RKO (cell line): ENCODE results near the gene MSI2.
A peak's percentile ranks its signal among the peaks of the same experiment; 100 is the strongest.

Source experiments
- DNase-seq: peaks from one replicate; pipeline ENCODE4 v3.0.0-alpha.2; 2016; ENCODE audit warnings: low spot score

The MSI2 gene

DNA sequence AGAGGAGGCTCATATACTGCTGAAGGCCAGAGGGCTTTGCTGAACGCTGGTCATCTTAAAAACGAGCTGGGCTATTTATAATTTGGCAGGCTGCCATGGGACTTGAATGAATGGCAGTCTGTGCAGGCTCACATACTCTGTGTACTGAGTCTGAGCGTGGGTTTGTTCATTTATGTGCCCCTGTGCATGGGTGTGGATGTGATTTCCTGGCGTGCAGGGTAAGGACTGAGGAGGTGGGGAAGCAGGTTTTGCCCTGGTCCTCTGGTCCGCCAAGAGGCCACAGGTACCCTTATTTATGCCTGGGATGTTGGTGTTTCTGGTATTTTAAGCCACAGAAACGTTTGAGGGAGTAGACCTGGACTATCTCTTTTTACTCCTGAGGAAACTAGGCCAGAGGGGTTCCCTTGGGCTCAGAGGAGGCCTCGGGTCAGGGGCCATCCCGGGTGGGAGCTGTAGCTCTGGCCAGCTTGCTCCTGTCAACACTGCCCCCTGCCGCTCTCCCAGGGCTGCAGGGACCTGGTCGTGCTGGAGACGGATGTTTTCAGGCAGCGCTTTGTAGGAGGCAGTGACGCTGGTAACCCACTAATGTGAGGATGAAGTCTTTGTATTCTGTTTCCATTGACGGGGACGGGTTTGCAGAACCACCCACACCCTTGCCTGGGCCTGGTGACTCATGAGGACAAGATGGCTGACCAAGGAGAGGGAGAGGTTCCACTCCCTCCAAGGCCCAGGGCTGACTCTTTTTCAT, 184.4 kb downstream of the MSI2 start:
- DNase-seq: peak; percentile 7

DNA sequence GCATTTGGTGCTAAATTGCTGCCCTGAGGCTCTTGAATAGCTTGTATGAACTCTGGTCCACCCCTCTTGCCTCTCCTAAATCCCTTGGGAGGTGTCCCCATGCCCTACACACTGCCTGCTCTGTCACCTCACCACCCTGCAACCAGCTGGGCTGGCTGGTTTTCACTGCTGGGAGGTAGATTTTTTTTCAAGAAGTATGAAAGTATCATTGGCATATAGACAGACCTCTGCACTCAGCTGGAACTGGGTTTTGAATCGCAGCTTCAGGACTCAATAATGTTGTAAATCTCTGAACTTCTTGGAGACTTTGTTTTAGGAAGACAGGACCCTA, 184.9 kb downstream of the MSI2 start:
- DNase-seq: no peak

- no peak for DNase-seq
These were observed 186.1 kb downstream of the MSI2 start for GRCh38 chr17:57442401-57442823.

- peak; percentile 9 for DNase-seq
These were observed 186.7 kb downstream of the MSI2 start for GRCh38 chr17:57442914-57443571.

DNA sequence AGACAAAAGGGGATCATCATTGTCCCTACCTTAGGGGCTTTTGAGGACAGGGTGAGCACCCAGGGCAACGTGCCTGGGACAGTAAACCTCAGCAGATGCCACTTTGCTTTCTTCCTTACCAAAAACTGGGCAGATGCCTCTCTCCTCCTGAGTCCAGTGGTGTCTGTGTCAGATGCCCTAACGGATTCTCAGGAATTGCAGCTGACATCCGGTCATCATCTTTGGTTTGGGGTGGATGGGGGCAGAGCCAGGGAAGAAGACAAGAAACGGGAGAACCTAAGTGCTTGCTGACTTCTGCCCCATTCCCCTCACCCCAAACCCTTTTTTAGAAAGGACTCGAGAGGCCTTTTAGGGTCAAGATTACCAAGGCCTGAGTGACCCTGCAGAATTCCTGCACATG, 187.5 kb downstream of the MSI2 start:
- DNase-seq: no peak

DNA sequence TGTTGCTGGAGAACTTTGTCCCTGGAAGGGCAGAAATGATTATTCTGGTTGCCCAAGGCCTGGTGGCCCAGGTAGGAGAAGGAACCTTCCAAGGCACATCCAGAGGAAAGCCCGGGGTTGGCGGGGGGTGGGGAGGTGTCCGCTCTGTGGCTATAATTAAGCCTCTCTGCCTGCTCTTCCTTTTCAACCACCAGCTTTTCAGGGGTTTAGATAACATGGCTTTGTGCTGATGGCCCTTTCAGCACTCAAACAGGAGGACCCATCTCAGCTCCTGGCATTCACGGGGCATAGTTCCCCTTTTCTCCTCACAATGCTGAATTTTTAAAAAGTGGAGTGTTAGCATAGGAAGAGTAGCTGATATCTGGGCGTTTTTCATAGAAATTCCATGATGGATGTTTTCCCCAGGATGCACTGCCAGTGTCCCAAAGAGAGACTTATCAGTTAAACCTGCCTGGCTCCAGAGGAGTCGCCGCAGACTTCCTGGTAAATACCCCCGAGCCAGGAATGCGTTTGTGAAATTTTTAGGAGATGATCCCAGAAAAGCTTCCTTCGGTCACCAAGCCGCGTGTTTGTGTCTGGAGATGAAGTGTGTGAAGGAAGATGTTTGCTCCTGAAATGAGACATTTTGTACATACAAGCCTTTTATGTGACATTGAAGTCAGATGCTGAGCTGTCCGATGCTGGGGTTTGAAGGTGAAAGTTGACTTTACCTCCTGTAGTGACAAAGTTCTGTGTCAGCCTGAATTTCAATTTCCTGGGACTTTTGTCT, 188.5 kb downstream of the MSI2 start:
- DNase-seq: no peak

DNA sequence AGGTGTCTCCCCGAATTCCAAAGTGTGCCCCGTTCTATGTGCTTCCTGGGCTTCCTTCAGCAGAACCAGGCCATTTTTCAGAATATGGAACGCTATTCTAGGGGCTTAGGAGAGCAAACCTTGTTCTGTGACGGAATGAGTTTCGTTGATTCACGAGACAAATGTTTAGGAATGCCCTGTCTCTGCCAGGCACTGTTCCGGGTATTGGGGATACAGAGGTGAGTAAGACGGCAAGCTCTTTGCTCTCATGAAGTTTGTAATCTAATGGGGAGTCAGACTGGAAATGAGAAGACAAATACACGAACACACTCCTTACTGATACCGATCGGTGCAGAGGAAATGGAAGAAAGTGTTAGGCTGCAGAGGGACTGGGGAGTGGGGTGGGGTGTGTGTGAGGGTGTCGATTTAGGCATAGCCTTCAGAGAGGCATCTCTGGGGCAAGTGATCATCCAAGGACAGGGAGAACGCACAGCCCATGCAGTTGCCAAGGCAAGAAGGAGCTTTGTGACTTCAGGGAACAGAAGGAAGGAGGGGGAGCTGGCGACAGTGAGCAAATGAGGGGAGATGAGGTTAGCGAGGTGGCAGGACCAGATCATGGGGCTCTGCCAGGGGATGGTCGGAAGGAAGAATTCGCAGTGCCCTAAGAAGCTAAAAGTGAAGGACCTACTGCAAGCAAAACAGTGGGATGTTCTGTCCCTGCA, 189.6 kb downstream of the MSI2 start:
- no peak for DNase-seq

GRCh38 chr17:57447357-57447989, 191.2 kb downstream of the MSI2 start:
- no peak for DNase-seq

DNA sequence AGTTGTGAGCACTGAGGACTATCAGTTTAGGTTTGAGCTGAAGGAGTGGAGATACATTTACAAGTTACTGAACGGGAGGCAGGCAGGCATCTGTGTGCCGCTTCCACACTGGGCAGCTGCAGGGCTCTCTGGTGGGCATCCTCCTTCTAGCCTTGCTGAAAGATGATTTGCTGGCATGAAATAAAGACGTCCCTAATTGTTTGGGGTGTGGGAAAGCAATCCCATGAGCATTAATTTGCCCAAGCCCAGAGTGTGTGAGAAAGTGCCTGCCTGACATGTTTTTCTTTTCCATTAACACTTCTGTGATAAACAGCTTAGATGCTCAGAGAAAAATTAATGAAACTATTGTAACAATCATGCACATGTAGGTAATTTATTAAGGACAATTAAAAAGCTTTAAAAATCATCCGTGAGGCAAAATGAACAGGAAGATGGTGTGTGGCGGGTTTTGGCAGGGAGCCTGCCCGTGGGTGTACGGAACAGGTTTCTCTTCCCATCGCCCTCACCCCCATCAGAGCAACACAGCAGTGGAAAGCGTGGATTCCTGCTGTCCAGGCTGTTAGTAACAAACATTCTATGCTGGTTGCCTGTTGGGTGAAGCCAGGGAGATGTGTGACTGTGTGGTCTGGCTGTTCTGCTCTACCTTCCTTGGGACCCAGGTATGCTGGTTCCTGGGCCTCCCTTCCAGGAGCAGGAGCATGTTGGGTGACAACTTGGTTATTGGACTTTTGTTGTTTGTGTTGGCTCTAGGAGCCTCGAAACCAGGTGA, 191.9 kb downstream of the MSI2 start:
- DNase-seq: no peak

DNA sequence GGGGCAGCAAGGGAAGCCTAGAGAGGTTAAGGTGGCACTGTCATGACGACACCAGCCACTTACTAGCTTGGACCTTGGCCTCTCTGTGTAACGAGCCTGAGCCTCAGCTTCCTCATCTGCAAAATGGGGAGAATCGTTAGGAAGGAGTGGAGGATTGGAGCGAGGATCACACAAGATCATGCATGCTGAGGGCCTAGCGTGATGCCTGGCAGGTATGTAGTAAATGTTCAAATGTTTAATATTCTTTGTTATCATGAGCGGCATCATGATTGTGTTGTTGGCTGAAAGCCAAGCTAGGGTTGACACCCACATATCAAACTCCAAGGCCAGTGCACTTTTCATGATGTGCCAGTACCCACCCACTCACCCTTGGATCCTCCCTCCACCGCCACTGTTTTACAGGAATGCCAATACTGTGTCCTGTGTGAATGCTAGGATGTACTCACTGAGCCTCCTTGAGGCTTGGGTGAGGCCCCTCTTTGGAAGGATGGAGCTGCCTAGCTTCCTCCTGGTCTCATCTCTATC, 192.5 kb downstream of the MSI2 start:
- DNase-seq: no peak

- no peak for DNase-seq
These were observed 194.9 kb downstream of the MSI2 start for GRCh38 chr17:57451191-57451590.

GRCh38 chr17:57451643-57452042, 195.3 kb downstream of the MSI2 start:
- DNase-seq: no peak

- no peak for DNase-seq
These were observed 197.6 kb downstream of the MSI2 start for GRCh38 chr17:57453841-57454425.

GRCh38 chr17:57454729-57455062, 198.4 kb downstream of the MSI2 start:
- DNase-seq: no peak

DNA sequence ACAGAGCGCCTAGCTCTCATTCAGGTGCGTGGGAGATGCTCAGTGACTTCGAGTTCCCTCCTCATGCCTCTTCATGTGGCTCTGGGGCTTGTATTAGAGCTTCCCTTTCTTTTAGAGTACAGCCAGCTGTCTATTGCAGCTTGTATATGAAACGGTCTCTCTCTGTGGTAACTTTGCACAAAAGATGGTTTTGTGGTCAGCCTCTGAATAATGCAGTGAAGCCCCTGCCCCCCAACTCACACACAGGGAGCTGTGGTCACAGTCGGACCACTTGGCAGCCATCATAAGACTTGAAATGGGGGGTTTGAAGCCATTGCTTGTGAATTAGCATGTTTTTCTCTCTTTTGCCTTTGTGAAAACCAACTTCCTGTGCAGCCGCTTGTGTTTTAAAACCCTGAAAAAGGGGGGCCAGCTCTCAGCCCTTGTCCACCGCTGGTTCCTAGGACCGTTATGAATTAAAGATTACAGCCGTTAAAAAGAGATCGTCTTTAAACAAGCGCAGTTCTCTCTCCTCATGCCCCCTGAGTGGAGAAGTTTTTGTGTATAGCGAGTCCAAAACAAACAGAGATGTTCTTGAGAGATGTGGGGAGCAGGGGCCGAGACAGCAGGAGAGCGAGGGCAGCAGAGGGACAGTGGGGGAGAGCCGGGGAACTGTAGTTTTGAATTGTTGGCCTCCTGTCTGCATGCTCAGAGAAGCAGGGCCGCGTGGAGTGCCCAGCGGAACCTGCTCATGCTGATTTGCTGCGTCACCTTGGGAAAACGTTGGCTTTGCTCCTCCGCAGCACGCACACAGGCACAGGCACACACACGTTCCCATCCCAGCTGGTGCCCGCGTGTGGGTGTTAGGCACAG, 199.0 kb downstream of the MSI2 start:
- DNase-seq: no peak

- no peak for DNase-seq
These were observed 200.3 kb downstream of the MSI2 start for GRCh38 chr17:57456622-57457021.

DNA sequence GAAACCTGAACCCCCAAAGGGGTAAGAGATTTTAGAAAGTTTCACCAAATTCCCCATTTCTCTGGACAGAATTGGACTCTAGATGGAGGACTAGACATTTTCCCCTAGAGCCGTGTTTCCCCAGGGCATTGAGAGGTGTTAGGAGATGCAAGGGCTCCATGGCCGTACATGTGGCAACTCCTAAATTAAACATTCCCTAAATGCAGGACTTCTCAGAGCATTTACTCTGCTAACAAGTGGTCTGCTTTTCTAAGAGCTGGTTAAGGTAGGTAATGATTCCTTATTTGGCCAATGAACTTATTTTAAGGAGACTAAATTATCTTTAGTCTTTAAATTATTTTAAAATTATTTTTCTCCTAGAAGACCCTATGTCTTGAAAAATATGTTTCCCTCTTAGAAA, 200.9 kb downstream of the MSI2 start:
- no peak for DNase-seq

GRCh38 chr17:57458718-57459285, 202.5 kb downstream of the MSI2 start:
- no peak for DNase-seq

GRCh38 chr17:57459286-57459915, 203.1 kb downstream of the MSI2 start:
- DNase-seq: peak; percentile 33
